Gastroesophageal sphincter (tissue), 4 donors: ENCODE measurements around the gene FOXQ1. TPM values are rescaled to one million over a fixed set of nuclear protein-coding genes. Genes with fewer than 3 reads are reported as not detected.

ENCODE experiments used
- ATAC-seq: fragments of 150-250 bp; one replicate; pipeline ENCODE4 v1.9.1; 2016; ENCODE audit warnings: mild to moderate bottlenecking, moderate library complexity
- H3K27ac ChIP-seq, 4 donors: fragments of 200-600 bp; sonication (generic) in 3 of 4; 1 replicate in 3 of 4; 2 replicates in 1 of 4; pipeline ENCODE4 v1.5.1; 2016 to 2019
- H3K27me3 ChIP-seq: fragments of 200-600 bp; sonication (generic); one replicate; pipeline ENCODE4 v1.5.1; 2019
- H3K36me3 ChIP-seq, 2 donors: fragments of 200-600 bp; sonication (generic); one replicate each; pipeline ENCODE4 v1.5.1; 2019; ENCODE audit warnings: control low read depth in 1 of 2
- H3K4me1 ChIP-seq, 3 donors: fragments of 200-600 bp; sonication (generic); 1 replicate in 2 of 3; 2 replicates in 1 of 3; pipeline ENCODE4 v1.5.1; 2016 to 2019; ENCODE audit warnings: control low read depth in 2 of 3
- H3K4me3 ChIP-seq, 2 donors: fragments of 200-600 bp; sonication (generic); one replicate each; pipeline ENCODE4 v1.5.1; 2019; ENCODE audit warnings: mild to moderate bottlenecking in 1 of 2, moderate library complexity in 1 of 2
- H3K9me3 ChIP-seq, 3 donors: fragments of 200-600 bp; sonication (generic); one replicate each; pipeline ENCODE4 v1.5.1; 2017 to 2019; ENCODE audit warnings: control low read depth in 2 of 3
- CTCF ChIP-seq, 4 experiments: fragments of 200-600 bp in 2 of 4; fragments of 450-650 bp in 2 of 4; sonication (generic) in 1 of 4; IDR thresholded peaks; one replicate each; pipeline ENCODE4 v1.5.1; 2017 to 2019; ENCODE audit warnings: antibody characterized with exemption in 4 of 4, mild to moderate bottlenecking in 2 of 4, moderate library complexity in 2 of 4
- EP300 ChIP-seq: sonication (generic); formaldehyde crosslinking; IDR thresholded peaks from one replicate; pipeline ENCODE4 v1.6.1; 2017; ENCODE audit warnings: antibody characterized with exemption, mild to moderate bottlenecking
- POLR2A ChIP-seq, 2 donors: fragments of 450-650 bp; IDR thresholded peaks; one replicate each; pipeline ENCODE4 v1.6.1; 2017; ENCODE audit warnings: antibody characterized with exemption in 2 of 2, mild to moderate bottlenecking in 2 of 2, moderate library complexity in 1 of 2
- POLR2AphosphoS5 ChIP-seq: sonication (generic); formaldehyde crosslinking; IDR thresholded peaks from one replicate; pipeline ENCODE4 v1.6.1; 2017; ENCODE audit warnings: antibody characterized with exemption
- WGBS, 2 donors: methylation state at CpG; one replicate each; pipeline ENCODE4 v1.1.5; 2018; ENCODE audit warnings: low coverage in 1 of 2; 5-methylcytosine and 5-hydroxymethylcytosine counted together
- total RNA-seq, 4 donors: library from RNA; depleted of rRNA; stranded (reverse); fragments of >200 nt; gene quantifications; one replicate each; pipeline ENCODE4 v1.1.0, GENCODE V29; 2016

The FOXQ1 gene
- total RNA-seq, 4 donors from 2014 or later: 0.40 to 7.0 (median 4.5) TPM

GRCh38 chr6:1312203-1312472 lies 240 bp downstream of the FOXQ1 start:
- peak overlapping the region; percentile 57 to 70 for H3K4me3 ChIP-seq
- peaks cover 26% of the 10 kb centered on the region for H3K27me3 ChIP-seq
- WGBS, 2 donors: no CpG with 5 or more reads among the region's 25 CpGs

DNA sequence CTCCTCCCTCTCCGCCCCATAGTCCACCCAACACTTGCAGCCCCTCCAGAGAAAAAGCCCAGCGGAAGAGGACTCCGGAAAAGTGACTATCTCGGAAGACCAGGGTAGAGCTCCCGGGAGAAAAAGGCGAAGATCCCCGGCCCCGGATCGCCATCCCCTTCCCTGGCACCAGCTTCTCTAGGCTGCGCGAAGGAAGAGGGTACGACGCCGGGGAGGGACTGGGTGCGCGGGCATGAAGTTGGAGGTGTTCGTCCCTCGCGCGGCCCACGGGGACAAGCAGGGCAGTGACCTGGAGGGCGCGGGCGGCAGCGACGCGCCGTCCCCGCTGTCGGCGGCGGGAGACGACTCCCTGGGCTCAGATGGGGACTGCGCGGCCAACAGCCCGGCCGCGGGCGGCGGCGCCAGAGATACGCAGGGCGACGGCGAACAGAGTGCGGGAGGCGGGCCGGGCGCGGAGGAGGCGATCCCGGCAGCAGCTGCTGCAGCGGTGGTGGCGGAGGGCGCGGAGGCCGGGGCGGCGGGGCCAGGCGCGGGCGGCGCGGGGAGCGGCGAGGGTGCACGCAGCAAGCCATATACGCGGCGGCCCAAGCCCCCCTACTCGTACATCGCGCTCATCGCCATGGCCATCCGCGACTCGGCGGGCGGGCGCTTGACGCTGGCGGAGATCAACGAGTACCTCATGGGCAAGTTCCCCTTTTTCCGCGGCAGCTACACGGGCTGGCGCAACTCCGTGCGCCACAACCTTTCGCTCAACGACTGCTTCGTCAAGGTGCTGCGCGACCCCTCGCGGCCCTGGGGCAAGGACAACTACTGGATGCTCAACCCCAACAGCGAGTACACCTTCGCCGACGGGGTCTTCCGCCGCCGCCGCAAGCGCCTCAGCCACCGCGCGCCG lies 822 bp downstream of the FOXQ1 start:
- WGBS, 2 donors: 0% methylated on average over 2 to 4 of the region's 109 CpGs
- ATAC-seq: peak; percentile 11
- H3K36me3 ChIP-seq: no peaks in the 10 kb centered on the region
- peaks cover 0 to 57% (median 11%) of the 10 kb centered on the region in 3 donors for H3K4me1 ChIP-seq
- no peaks in the 10 kb centered on the region for H3K9me3 ChIP-seq
- TF ChIP-seq POLR2A (IDR thresholded peaks at IDR 0.05): peak in 1 of 2 donors; percentile 27
- TF ChIP-seq EP300: no peak
- peak overlapping the region; percentile 57 to 70 for H3K4me3 ChIP-seq
- peaks cover 26% of the 10 kb centered on the region for H3K27me3 ChIP-seq
- H3K27ac ChIP-seq: peak overlapping the region; percentile 66 to 93 (median 88)

More at GRCh38 chr6:1312203-1312472, 240 bp downstream of the FOXQ1 start:
- Histone ChIP-seq H3K4me1 (peaks cover 0 to 57% (median 11%) of the 10 kb centered on the region in 3 donors), H3K36me3 (no peaks in the 10 kb centered on the region), H3K9me3 (no peaks in the 10 kb centered on the region), H3K27ac (peak overlapping the region; percentile 66 to 93 (median 88))
- peak; percentile 0 for ATAC-seq
- TF ChIP-seq CTCF (IDR thresholded peaks at IDR 0.05) (no peak), POLR2A (IDR thresholded peaks at IDR 0.05) (no peak), EP300 (no peak), POLR2AphosphoS5 (no peak)

DNA sequence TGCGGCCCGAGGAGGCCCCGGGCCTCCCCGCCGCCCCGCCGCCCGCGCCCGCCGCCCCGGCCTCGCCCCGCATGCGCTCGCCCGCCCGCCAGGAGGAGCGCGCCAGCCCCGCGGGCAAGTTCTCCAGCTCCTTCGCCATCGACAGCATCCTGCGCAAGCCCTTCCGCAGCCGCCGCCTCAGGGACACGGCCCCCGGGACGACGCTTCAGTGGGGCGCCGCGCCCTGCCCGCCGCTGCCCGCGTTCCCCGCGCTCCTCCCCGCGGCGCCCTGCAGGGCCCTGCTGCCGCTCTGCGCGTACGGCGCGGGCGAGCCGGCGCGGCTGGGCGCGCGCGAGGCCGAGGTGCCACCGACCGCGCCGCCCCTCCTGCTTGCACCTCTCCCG lies 1.5 kb downstream of the FOXQ1 start:
- Histone ChIP-seq H3K4me1 (peaks cover 0 to 57% (median 11%) of the 10 kb centered on the region in 3 donors), H3K36me3 (no peaks in the 10 kb centered on the region), H3K9me3 (no peaks in the 10 kb centered on the region), H3K27ac (peak overlapping the region in 3 of 4 donors; percentile 84 to 93 (median 92)), H3K27me3 (peaks cover 26% of the 10 kb centered on the region), H3K4me3 (peak overlapping the region; percentile 57 to 70)
- TF ChIP-seq CTCF (IDR thresholded peaks at IDR 0.05) (no peak), EP300 (no peak), POLR2A (IDR thresholded peaks at IDR 0.05) (peak in 1 of 2 donors; percentile 40), POLR2AphosphoS5 (no peak)
- no CpG with 5 or more reads among the region's 64 CpGs for WGBS, 2 donors
- peak; percentile 13 for ATAC-seq

GRCh38 chr6:1313767-1314503 lies 2.0 kb downstream of the FOXQ1 start:
- H3K4me3 ChIP-seq: peak overlapping the region; percentile 57 to 70
- peak; percentile 45 to 89 (median 84) for TF ChIP-seq CTCF (IDR thresholded peaks at IDR 0.05)
- TF ChIP-seq POLR2AphosphoS5: no peak
- no peaks in the 10 kb centered on the region for H3K9me3 ChIP-seq
- ATAC-seq: peak; percentile 69
- peaks cover 26% of the 10 kb centered on the region for H3K27me3 ChIP-seq
- H3K27ac ChIP-seq: peak overlapping the region in 3 of 4 donors; percentile 84 to 93 (median 92)
- H3K4me1 ChIP-seq: peaks cover 0 to 57% (median 11%) of the 10 kb centered on the region in 3 donors
- no peaks in the 10 kb centered on the region for H3K36me3 ChIP-seq
- 10 to 24% methylated on average over 13 to 26 of the region's 45 CpGs for WGBS, 2 donors

- Histone ChIP-seq H3K4me3 (peak overlapping the region in 1 of 2 donors; percentile 70), H3K36me3 (no peaks in the 10 kb centered on the region), H3K27me3 (peaks cover 26% of the 10 kb centered on the region), H3K9me3 (no peaks in the 10 kb centered on the region), H3K4me1 (peaks cover 0 to 57% (median 11%) of the 10 kb centered on the region in 3 donors), H3K27ac (no peak overlapping the region)
- no peak for TF ChIP-seq POLR2AphosphoS5
- no peak for TF ChIP-seq POLR2A (IDR thresholded peaks at IDR 0.05)
- TF ChIP-seq EP300: no peak
- no peak for TF ChIP-seq CTCF (IDR thresholded peaks at IDR 0.05)
- WGBS, 2 donors: 61 to 67% methylated on average over 2 of the region's 2 CpGs
- no peak for ATAC-seq
These were observed 2.7 kb downstream of the FOXQ1 start for GRCh38 chr6:1314617-1315016.
